Mesothelial cell of epicardium (in vitro differentiated cells): ENCODE results near the gene JAM3. TPM values are rescaled to one million over a fixed set of nuclear protein-coding genes. Genes with fewer than 3 reads are reported as not detected.

ENCODE experiments used
- DNase-seq, 2 experiments: peaks; one replicate each; pipeline ENCODE4 v3.0.0; 2021; ENCODE audit warnings: low spot score in 2 of 2; ENCODE audit not compliant: unreplicated experiment in 2 of 2
- H3K27ac Mint-ChIP-seq: 2 replicates; pipeline ENCODE4 v1.8.0; 2021; ENCODE audit warnings: mixed read lengths
- H3K27me3 Mint-ChIP-seq: 2 replicates; pipeline ENCODE4 v1.8.0; 2021; ENCODE audit warnings: low read depth, mixed read lengths
- H3K36me3 Mint-ChIP-seq: 2 replicates; pipeline ENCODE4 v1.8.0; 2021; ENCODE audit warnings: mixed read lengths
- H3K4me1 Mint-ChIP-seq: 2 replicates; pipeline ENCODE4 v1.8.0; 2021; ENCODE audit warnings: mixed read lengths
- H3K4me3 Mint-ChIP-seq: 2 replicates; pipeline ENCODE4 v1.8.0; 2021; ENCODE audit warnings: mild to moderate bottlenecking, moderate library complexity, mixed read lengths
- H3K9me3 Mint-ChIP-seq: 2 replicates; pipeline ENCODE4 v1.8.0; 2021; ENCODE audit warnings: mixed read lengths
- total RNA-seq: library from RNA; stranded (reverse); gene quantifications from 3 replicates; pipeline ENCODE4 v1.2.1, GENCODE V29; 2021
- TF ChIP-seq, protein P1 (sequence below): fragments of 200-600 bp; sonication (generic); IDR thresholded peaks from one replicate; pipeline ENCODE4 v1.5.0; 2021; ENCODE audit warnings: antibody characterized with exemption; ENCODE audit not compliant: unreplicated experiment

JAM3 gene
- total RNA-seq, 1 donor from 2014 or later, result 36.2 TPM

DNA sequence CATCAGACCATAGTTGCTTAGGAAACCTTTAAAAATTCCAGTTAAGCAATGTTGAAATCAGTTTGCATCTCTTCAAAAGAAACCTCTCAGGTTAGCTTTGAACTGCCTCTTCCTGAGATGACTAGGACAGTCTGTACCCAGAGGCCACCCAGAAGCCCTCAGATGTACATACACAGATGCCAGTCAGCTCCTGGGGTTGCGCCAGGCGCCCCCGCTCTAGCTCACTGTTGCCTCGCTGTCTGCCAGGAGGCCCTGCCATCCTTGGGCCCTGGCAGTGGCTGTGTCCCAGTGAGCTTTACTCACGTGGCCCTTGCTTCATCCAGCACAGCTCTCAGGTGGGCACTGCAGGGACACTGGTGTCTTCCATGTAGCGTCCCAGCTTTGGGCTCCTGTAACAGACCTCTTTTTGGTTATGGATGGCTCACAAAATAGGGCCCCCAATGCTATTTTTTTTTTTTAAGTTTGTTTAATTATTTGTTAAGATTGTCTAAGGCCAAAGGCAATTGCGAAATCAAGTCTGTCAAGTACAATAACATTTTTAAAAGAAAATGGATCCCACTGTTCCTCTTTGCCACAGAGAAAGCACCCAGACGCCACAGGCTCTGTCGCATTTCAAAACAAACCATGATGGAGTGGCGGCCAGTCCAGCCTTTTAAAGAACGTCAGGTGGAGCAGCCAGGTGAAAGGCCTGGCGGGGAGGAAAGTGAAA, 81.5 kb downstream of the JAM3 start:
- no peak overlapping the region for H3K4me3 Mint-ChIP-seq
- peaks cover 28% of the 10 kb centered on the region for H3K36me3 Mint-ChIP-seq
- no peak overlapping the region for H3K27ac Mint-ChIP-seq
- TF ChIP-seq, protein P1, sequence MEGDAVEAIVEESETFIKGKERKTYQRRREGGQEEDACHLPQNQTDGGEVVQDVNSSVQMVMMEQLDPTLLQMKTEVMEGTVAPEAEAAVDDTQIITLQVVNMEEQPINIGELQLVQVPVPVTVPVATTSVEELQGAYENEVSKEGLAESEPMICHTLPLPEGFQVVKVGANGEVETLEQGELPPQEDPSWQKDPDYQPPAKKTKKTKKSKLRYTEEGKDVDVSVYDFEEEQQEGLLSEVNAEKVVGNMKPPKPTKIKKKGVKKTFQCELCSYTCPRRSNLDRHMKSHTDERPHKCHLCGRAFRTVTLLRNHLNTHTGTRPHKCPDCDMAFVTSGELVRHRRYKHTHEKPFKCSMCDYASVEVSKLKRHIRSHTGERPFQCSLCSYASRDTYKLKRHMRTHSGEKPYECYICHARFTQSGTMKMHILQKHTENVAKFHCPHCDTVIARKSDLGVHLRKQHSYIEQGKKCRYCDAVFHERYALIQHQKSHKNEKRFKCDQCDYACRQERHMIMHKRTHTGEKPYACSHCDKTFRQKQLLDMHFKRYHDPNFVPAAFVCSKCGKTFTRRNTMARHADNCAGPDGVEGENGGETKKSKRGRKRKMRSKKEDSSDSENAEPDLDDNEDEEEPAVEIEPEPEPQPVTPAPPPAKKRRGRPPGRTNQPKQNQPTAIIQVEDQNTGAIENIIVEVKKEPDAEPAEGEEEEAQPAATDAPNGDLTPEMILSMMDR, result no peak
- H3K4me1 Mint-ChIP-seq, result no peaks in the 10 kb centered on the region
- no peaks in the 10 kb centered on the region for H3K27me3 Mint-ChIP-seq
- H3K9me3 Mint-ChIP-seq, result no peaks in the 10 kb centered on the region
- DNase-seq, result no peak

- H3K4me3 Mint-ChIP-seq, result no peak overlapping the region
- H3K27ac Mint-ChIP-seq, result no peak overlapping the region
- TF ChIP-seq, protein P1, result no peak
- H3K4me1 Mint-ChIP-seq, result no peaks in the 10 kb centered on the region
- H3K36me3 Mint-ChIP-seq, result peaks cover 24% of the 10 kb centered on the region
- no peaks in the 10 kb centered on the region for H3K27me3 Mint-ChIP-seq
- DNase-seq, result no peak
- no peaks in the 10 kb centered on the region for H3K9me3 Mint-ChIP-seq
Measured at GRCh38 chr11:134151083-134151747, 82.3 kb downstream of the JAM3 start.

DNA sequence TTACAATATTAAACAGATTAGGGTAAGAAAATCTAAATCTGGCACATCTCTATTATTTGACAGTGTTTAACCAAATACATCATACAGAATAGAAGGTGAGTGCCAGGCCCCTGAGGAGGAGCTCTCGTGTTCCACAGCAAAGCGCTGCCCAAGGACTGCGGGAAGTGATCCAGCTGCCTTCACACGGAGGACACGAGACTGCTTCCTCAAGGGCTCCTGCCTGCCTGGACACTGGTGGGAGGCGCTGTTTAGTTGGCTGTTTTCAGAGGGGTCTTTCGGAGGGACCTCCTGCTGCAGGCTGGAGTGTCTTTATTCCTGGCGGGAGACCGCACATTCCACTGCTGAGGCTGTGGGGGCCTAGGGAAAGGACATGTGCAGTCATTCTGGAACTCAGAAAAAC, 83.8 kb downstream of the JAM3 start:
- H3K9me3 Mint-ChIP-seq, result no peaks in the 10 kb centered on the region
- no peak overlapping the region for H3K4me3 Mint-ChIP-seq
- TF ChIP-seq, protein P1, result no peak
- H3K36me3 Mint-ChIP-seq, result peaks cover 25% of the 10 kb centered on the region
- H3K27ac Mint-ChIP-seq, result no peak overlapping the region
- no peak for DNase-seq
- no peaks in the 10 kb centered on the region for H3K27me3 Mint-ChIP-seq
- H3K4me1 Mint-ChIP-seq, result no peaks in the 10 kb centered on the region

GRCh38 chr11:134153147-134153905, 84.5 kb downstream of the JAM3 start:
- no peak overlapping the region for H3K27ac Mint-ChIP-seq
- H3K4me3 Mint-ChIP-seq, result no peak overlapping the region
- H3K9me3 Mint-ChIP-seq, result no peaks in the 10 kb centered on the region
- H3K4me1 Mint-ChIP-seq, result no peaks in the 10 kb centered on the region
- peaks cover 21% of the 10 kb centered on the region for H3K36me3 Mint-ChIP-seq
- no peak for DNase-seq
- no peaks in the 10 kb centered on the region for H3K27me3 Mint-ChIP-seq
- TF ChIP-seq, protein P1, result no peak

DNA sequence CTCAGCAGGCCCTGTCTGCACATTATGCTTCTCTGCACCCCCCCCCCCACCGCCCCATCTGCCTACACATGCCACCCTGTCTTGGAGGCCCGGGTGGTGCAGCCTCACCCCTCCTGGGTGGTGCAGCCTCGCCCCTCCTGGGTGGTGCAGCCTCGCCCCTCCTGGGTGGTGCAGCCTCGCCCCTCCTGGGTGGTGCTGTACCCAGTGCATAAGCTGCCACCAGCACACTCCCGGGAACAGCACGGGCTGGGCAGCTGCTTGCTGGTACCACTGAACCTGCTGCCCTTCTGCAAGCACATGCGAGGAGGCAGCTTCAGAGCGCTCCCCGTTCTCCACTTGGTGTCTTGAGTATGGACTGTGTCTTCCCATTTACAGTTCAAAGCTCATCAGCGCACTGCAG, 85.6 kb downstream of the JAM3 start:
- no peak overlapping the region for H3K4me3 Mint-ChIP-seq
- H3K27ac Mint-ChIP-seq, result no peak overlapping the region
- no peaks in the 10 kb centered on the region for H3K9me3 Mint-ChIP-seq
- TF ChIP-seq, protein P1, result no peak
- no peak for DNase-seq
- H3K27me3 Mint-ChIP-seq, result no peaks in the 10 kb centered on the region
- peaks cover 24% of the 10 kb centered on the region for H3K36me3 Mint-ChIP-seq
- H3K4me1 Mint-ChIP-seq, result no peaks in the 10 kb centered on the region
